Suprapubic skin (tissue), 4 donors: ENCODE data around the gene LRMDA. TPM values are rescaled to one million over a fixed set of nuclear protein-coding genes. Genes with fewer than 3 reads are reported as not detected.

Source experiments
- DNase-seq, 2 donors: peaks; one replicate each; pipeline ENCODE4 v3.0.0-alpha.2; 2019; ENCODE audit warnings: low spot score in 2 of 2
- H3K27ac ChIP-seq: fragments of 200-600 bp; sonication (generic); one replicate; pipeline ENCODE4 v1.5.1; 2019
- H3K27me3 ChIP-seq: fragments of 200-600 bp; sonication (generic); one replicate; pipeline ENCODE4 v1.5.1; 2019
- H3K36me3 ChIP-seq: fragments of 200-600 bp; sonication (generic); one replicate; pipeline ENCODE4 v1.5.1; 2019
- H3K4me1 ChIP-seq: fragments of 200-600 bp; sonication (generic); one replicate; pipeline ENCODE4 v1.5.1; 2019
- H3K4me3 ChIP-seq: fragments of 200-600 bp; sonication (generic); one replicate; pipeline ENCODE4 v1.5.1; 2019; ENCODE audit warnings: mild to moderate bottlenecking
- H3K9me3 ChIP-seq: fragments of 200-600 bp; sonication (generic); one replicate; pipeline ENCODE4 v1.5.1; 2019
- CTCF ChIP-seq, 2 donors: fragments of 200-600 bp in 1 of 2; fragments of 450-650 bp in 1 of 2; sonication (generic) in 1 of 2; IDR thresholded peaks; one replicate each; pipeline ENCODE4 v1.5.1; 2016 to 2019; ENCODE audit warnings: antibody characterized with exemption in 2 of 2, mild to moderate bottlenecking in 1 of 2, moderate library complexity in 1 of 2
- EP300 ChIP-seq: sonication (generic); formaldehyde crosslinking; IDR thresholded peaks from one replicate; pipeline ENCODE4 v1.6.1; 2017; ENCODE audit warnings: antibody characterized with exemption
- POLR2A ChIP-seq, 2 donors: fragments of 450-650 bp; IDR thresholded peaks; one replicate each; pipeline ENCODE4 v1.6.1; 2017; ENCODE audit warnings: antibody characterized with exemption in 2 of 2, mild to moderate bottlenecking in 2 of 2, moderate library complexity in 2 of 2
- POLR2AphosphoS5 ChIP-seq, 3 donors: sonication (generic); formaldehyde crosslinking; IDR thresholded peaks; one replicate each; pipeline ENCODE4 v1.6.1; 2017; ENCODE audit warnings: antibody characterized with exemption in 3 of 3
- WGBS: methylation state at CpG from one replicate; pipeline ENCODE4 v1.1.5; 2018; 5-methylcytosine and 5-hydroxymethylcytosine counted together
- total RNA-seq, 4 donors: library from RNA; depleted of rRNA; stranded (reverse); fragments of >200 nt; gene quantifications; one replicate each; pipeline ENCODE4 v1.1.0, GENCODE V29; 2016

Gene LRMDA
- total RNA-seq, 4 donors from 2014 or later, result 0.10 to 2.9 (median 1.9) TPM; not detected in 1

- Histone ChIP-seq H3K27ac (no peak overlapping the region), H3K27me3 (no peaks in the 10 kb centered on the region), H3K4me3 (no peak overlapping the region), H3K36me3 (no peaks in the 10 kb centered on the region), H3K4me1 (no peaks in the 10 kb centered on the region), H3K9me3 (no peaks in the 10 kb centered on the region)
- no peak for TF ChIP-seq CTCF (IDR thresholded peaks at IDR 0.05)
- no peak for TF ChIP-seq EP300
- no peak for TF ChIP-seq POLR2AphosphoS5 (IDR thresholded peaks at IDR 0.05)
- no peak for TF ChIP-seq POLR2A (IDR thresholded peaks at IDR 0.05)
- no peak for DNase-seq
- WGBS, result 83% methylated on average over 2 of the region's 2 CpGs
Observed at GRCh38 chr10:76119036-76119435, 687.6 kb downstream of the LRMDA start.

GRCh38 chr10:76119515-76119914 lies 688.1 kb downstream of the LRMDA start:
- no peak for DNase-seq
- 44% methylated on average over 1 of the region's 1 CpG for WGBS
- no peak overlapping the region for H3K27ac ChIP-seq
- no peak overlapping the region for H3K4me3 ChIP-seq
- TF ChIP-seq CTCF (IDR thresholded peaks at IDR 0.05), result no peak
- TF ChIP-seq POLR2AphosphoS5 (IDR thresholded peaks at IDR 0.05), result no peak
- no peak for TF ChIP-seq EP300
- TF ChIP-seq POLR2A (IDR thresholded peaks at IDR 0.05), result no peak
- no peaks in the 10 kb centered on the region for H3K27me3 ChIP-seq
- no peaks in the 10 kb centered on the region for H3K4me1 ChIP-seq
- no peaks in the 10 kb centered on the region for H3K36me3 ChIP-seq
- no peaks in the 10 kb centered on the region for H3K9me3 ChIP-seq

GRCh38 chr10:76122056-76122455 lies 690.6 kb downstream of the LRMDA start:
- DNase-seq, result no peak
- TF ChIP-seq POLR2AphosphoS5 (IDR thresholded peaks at IDR 0.05), result no peak
- 69% methylated on average over 4 of the region's 4 CpGs for WGBS
- no peaks in the 10 kb centered on the region for H3K36me3 ChIP-seq
- no peaks in the 10 kb centered on the region for H3K4me1 ChIP-seq
- H3K4me3 ChIP-seq, result no peak overlapping the region
- no peak overlapping the region for H3K27ac ChIP-seq
- H3K27me3 ChIP-seq, result no peaks in the 10 kb centered on the region
- no peaks in the 10 kb centered on the region for H3K9me3 ChIP-seq

GRCh38 chr10:76124280-76124679 lies 692.9 kb downstream of the LRMDA start:
- Histone ChIP-seq H3K9me3 (no peaks in the 10 kb centered on the region), H3K27me3 (no peaks in the 10 kb centered on the region), H3K4me1 (no peaks in the 10 kb centered on the region), H3K27ac (no peak overlapping the region), H3K4me3 (no peak overlapping the region), H3K36me3 (no peaks in the 10 kb centered on the region)
- 63% methylated on average over 1 of the region's 1 CpG for WGBS
- TF ChIP-seq POLR2A (IDR thresholded peaks at IDR 0.05) (no peak), EP300 (no peak)
- no peak for DNase-seq

GRCh38 chr10:76125900-76126299 lies 694.5 kb downstream of the LRMDA start:
- 71% methylated on average over 2 of the region's 2 CpGs for WGBS
- H3K4me3 ChIP-seq, result no peak overlapping the region
- DNase-seq, result no peak
- no peaks in the 10 kb centered on the region for H3K9me3 ChIP-seq
- no peak for TF ChIP-seq POLR2A (IDR thresholded peaks at IDR 0.05)
- TF ChIP-seq CTCF (IDR thresholded peaks at IDR 0.05), result no peak
- no peak for TF ChIP-seq POLR2AphosphoS5 (IDR thresholded peaks at IDR 0.05)
- TF ChIP-seq EP300, result no peak
- no peaks in the 10 kb centered on the region for H3K36me3 ChIP-seq
- no peak overlapping the region for H3K27ac ChIP-seq
- no peaks in the 10 kb centered on the region for H3K27me3 ChIP-seq
- H3K4me1 ChIP-seq, result no peaks in the 10 kb centered on the region

- Histone ChIP-seq H3K9me3 (no peaks in the 10 kb centered on the region), H3K27ac (no peak overlapping the region), H3K36me3 (no peaks in the 10 kb centered on the region), H3K4me1 (no peaks in the 10 kb centered on the region), H3K4me3 (no peak overlapping the region), H3K27me3 (no peaks in the 10 kb centered on the region)
- WGBS, result 96% methylated on average over 5 of the region's 5 CpGs
- DNase-seq, result no peak
- no peak for TF ChIP-seq CTCF (IDR thresholded peaks at IDR 0.05)
- TF ChIP-seq POLR2A (IDR thresholded peaks at IDR 0.05), result no peak
- no peak for TF ChIP-seq POLR2AphosphoS5 (IDR thresholded peaks at IDR 0.05)
- no peak for TF ChIP-seq EP300
Observed at GRCh38 chr10:76126607-76127527, 695.4 kb downstream of the LRMDA start.
